IPS-18c (cell line): Measurements from ENCODE around the gene SET.
"Not testable (repeated sequence)": the region's sequence is repeated elsewhere in the genome, so short reads cannot be mapped to it uniquely, and the experiment has no call there.

Experiments
- H3K4me3 ChIP-seq: 2 replicates; pipeline ENCODE4 v1.7.0; 2013; ENCODE audit warnings: low read depth, mild to moderate bottlenecking, low read length, moderate library complexity; ENCODE audit not compliant: insufficient read depth
- H3K9me3 ChIP-seq: one replicate; pipeline ENCODE4 v1.6.1; 2013; ENCODE audit warnings: mild to moderate bottlenecking, low read length, moderate library complexity; ENCODE audit not compliant: control insufficient read depth, insufficient read depth

SET gene

GRCh38 chr9:128688501-128689292 lies at the start of gene SET:
TSS of gene SET (plus strand) at chr9:128689222. CDS start at chr9:128689583, 361 bp downstream.
- Histone ChIP-seq H3K4me3 (peak within 1 kb of the TSS; percentile 64), H3K9me3 (no peaks in the 10 kb centered on the region)

DNA sequence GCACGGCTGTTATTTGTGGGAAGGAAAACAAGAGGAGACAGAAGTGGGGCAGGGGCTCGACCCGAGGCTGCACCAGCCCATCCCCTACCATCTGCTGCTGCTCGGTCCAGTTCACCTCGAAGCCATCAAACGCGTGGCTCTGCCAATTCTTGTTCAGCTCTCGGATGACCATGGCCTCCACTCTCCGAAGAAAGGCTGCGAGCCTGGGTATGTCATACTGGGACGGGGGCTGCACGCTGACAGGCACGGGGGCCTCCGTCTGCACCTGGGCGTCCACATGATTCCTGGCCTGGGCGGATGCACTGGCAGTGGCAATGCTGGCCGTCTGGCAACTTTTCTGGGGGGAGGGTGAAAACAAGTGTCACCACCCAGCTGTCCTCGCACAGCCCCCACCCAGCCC lies 48.4 kb upstream of the SET start:
- Histone ChIP-seq H3K9me3 (no peaks in the 10 kb centered on the region), H3K4me3 (no peak overlapping the region)

DNA sequence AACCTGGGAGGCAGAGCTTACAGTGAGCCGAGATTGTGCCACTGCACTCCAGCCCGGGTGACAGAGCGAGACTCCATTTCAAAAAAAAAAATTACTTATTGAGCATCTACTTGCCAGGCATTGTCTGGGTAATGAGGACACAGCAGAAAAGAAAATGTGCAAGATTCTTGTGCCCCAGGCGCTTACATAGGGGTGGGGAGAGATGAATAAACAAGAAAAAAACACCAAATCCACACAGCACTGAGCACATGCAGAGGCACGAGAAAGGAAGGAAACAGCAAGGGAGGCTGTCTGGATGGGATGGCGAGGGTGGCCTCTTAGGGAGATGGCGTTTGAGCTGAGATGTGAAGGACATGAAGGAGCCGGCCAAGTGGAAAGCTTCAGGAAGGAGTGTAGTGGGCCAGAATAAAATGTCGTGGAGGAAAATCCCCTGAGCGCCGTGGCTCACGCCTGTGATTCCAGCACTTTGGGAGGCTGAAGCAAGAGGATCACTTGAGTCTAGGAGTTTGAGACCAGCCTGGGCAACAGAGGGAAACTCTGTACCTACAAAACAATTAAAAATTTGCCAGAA lies 46.3 kb upstream of the SET start:
- no peak overlapping the region for H3K4me3 ChIP-seq
- no peaks in the 10 kb centered on the region for H3K9me3 ChIP-seq

DNA sequence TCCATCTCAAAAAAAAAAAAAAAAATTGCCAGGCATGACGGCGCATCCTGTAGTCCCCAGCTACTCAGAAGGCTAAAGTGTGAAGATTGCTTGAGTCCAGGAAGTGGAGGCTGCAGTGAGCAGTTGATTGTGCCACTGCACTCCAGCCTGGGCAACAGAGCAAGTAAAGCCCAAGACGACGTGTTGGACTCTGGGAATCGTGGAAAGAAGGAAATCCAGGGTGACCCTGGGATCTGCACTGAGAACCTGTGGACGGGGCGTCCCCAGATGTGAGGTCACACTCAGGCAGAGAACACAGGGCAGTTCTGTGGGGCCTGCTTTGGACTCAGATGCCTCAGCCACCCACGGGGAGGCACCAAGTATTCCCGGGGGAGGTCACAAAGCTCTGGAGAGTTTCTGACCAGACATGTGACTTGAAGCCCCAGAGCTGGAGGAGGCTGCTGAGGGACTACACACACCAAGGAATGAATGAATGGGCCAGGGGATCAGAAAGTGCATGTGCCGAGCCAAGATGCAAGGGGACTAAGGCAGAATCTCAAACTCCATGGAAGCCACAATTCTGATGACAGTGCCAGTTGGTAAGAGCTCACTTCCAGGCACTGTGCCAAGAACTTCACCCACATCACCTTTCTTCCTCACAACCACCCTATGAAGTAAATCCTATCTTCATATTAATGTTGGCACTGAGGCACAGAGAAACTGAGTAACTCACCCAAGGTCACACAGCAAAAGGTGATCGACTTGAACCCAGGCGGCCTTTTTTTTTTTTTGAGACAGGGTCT lies 45.3 kb upstream of the SET start:
- no peak overlapping the region for H3K4me3 ChIP-seq
- H3K9me3 ChIP-seq: no peaks in the 10 kb centered on the region

DNA sequence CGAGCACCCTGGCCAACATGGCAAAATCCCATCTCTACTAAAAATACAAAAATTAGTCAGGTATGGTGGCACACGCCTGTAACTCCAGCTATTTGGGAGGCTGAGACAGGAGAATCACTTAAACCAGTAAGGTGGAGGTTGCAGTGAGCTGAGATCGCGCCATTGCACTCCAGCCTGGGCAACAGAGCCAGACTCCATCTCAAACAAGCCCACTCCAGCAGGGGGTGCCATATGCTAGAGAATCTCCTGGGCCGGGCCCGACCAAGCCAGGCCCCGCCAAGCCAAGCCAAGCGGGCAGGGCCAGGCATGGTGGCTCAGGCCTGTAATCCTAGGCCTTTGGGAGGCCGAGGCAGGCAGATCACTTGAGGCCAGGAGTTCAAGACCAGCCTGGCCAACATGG lies 40.8 kb upstream of the SET start:
- H3K4me3 ChIP-seq, H3K9me3 ChIP-seq: not testable (repeated sequence)

- no peak overlapping the region for H3K4me3 ChIP-seq
- H3K9me3 ChIP-seq: no peaks in the 10 kb centered on the region
Measured at GRCh38 chr9:128651798-128652197, 37.2 kb upstream of the SET start.

- no peak overlapping the region for H3K4me3 ChIP-seq
Measured at GRCh38 chr9:128653908-128654307, 35.1 kb upstream of the SET start.

GRCh38 chr9:128654481-128654880 lies 34.5 kb upstream of the SET start:
- H3K4me3 ChIP-seq: no peak overlapping the region
- no peaks in the 10 kb centered on the region for H3K9me3 ChIP-seq

More at GRCh38 chr9:128653908-128654307, 35.1 kb upstream of the SET start:
- no peaks in the 10 kb centered on the region for H3K9me3 ChIP-seq

- Histone ChIP-seq H3K9me3 (no peaks in the 10 kb centered on the region), H3K4me3 (peak within 1 kb of the TSS; percentile 84)
Measured at GRCh38 chr9:128656416-128657343, 32.3 kb upstream of the SET start, which contains the start of gene DYNC2I2. TSS of gene DYNC2I2 (minus strand) at chr9:128656847. CDS start at chr9:128656726, 121 bp downstream.

DNA sequence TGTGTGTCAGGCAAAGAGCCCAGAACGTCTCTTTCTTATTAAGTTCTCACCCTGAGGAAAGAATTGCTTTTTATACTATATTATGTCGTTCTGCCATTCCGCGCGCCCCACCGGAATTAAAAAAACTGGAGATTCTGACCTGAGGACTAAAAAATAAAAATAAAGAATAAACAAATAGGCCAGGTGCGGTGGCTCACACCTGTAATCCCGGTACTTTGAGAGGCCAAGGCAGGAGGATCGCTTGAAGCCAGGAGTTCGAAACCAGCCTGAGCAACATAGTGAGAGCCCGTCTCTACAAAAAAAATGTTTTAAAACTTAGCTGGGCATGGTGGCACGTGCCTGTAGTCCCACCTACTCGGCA lies 31.7 kb upstream of the SET start:
- H3K9me3 ChIP-seq: no peaks in the 10 kb centered on the region
- H3K4me3 ChIP-seq: no peak overlapping the region; the same call in 1 of the 2 replicates

DNA sequence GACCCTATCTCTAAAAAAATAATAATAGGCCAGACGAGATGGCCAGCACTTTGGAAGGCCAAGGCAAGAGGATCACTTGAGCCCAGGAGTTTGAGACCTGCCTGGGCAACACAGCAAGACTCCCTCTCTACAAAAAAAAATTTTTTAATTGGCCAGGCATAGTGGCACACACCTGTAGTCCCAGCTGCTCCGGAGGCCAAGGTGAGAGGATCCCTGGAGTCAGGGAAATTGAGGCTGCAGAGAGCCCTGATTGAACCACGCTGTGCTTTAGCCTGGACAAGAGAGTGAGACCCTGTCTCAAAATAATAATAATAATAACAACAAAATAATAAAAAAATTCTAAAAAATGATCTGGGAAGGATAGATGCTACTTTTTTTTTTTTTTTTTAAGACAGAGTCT lies 31.2 kb upstream of the SET start:
- no peaks in the 10 kb centered on the region for H3K9me3 ChIP-seq

GRCh38 chr9:128666481-128666941 lies 22.5 kb upstream of the SET start:
- H3K4me3 ChIP-seq: not testable (repeated sequence)

More for the DNA sequence above, 31.2 kb upstream of the SET start:
- no peak overlapping the region for H3K4me3 ChIP-seq

DNA sequence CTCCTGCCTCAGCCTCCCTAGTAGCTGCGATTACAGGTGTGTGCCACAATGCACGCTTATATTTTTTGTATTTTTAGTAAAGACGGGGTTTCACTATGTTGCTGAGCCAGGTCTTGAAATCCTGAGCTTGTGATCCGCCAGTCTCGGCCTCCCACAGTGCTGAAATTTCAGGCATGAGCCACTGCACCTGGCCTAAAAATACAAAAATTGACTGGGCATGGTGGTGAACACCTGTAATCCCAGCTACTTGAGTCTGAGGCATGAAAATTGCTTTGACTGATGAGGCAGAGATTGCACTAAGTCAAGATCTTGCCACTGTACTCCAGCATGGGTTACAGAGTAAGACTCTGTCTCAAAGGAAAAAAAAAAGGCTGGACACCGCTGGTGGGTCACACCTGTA lies 19.2 kb upstream of the SET start:
- Histone ChIP-seq H3K9me3 (no peaks in the 10 kb centered on the region), H3K4me3 (no peak overlapping the region)

More at GRCh38 chr9:128666481-128666941, 22.5 kb upstream of the SET start:
- H3K9me3 ChIP-seq: not testable (repeated sequence)

DNA sequence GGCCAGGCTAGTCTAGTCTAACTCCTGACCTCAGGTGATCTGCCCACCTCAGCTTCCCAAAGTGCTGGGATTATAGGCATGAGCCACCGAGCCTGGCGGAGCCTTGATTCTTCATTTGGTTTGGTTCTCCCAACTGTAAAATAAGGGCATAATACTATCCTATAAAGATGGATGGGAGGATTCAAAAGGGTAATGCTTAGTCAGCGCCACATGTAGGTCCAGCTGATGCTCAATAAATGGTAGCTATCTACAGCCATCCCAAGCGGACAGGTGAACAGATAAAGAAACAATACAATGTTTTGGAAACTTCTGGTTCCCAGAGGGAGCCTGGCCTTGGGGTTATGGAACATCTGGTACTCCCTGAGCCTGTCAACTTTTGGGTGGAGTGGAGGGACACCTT lies 13.6 kb upstream of the SET start:
- Histone ChIP-seq H3K9me3 (no peaks in the 10 kb centered on the region), H3K4me3 (no peak overlapping the region)

- no peaks in the 10 kb centered on the region for H3K9me3 ChIP-seq
- no peak overlapping the region for H3K4me3 ChIP-seq
Measured at GRCh38 chr9:128677794-128678193, 11.2 kb upstream of the SET start.

GRCh38 chr9:128683340-128684064 lies 5.5 kb upstream of the SET start:
- no peaks in the 10 kb centered on the region for H3K9me3 ChIP-seq
- H3K4me3 ChIP-seq: peak overlapping the region; percentile 100
